Stomach smooth muscle (tissue), 2 donors: ENCODE measurements around the gene EMD.

ENCODE experiments used
- H3K27ac ChIP-seq: one replicate; pipeline ENCODE4 v1.7.0; 2013; ENCODE audit warnings: mild to moderate bottlenecking, low read length, inconsistent platforms
- H3K27me3 ChIP-seq, 2 donors: one replicate each; pipeline ENCODE4 v1.7.0; 2013; ENCODE audit warnings: low read length in 2 of 2; ENCODE audit not compliant: insufficient read depth in 2 of 2, control insufficient read depth in 1 of 2
- H3K36me3 ChIP-seq, 2 donors: one replicate each; pipeline ENCODE4 v1.7.0; 2013; ENCODE audit warnings: low read length in 2 of 2; ENCODE audit not compliant: control insufficient read depth in 2 of 2, insufficient read depth in 2 of 2
- H3K4me1 ChIP-seq: one replicate; pipeline ENCODE4 v1.7.0; 2013; ENCODE audit warnings: low read length; ENCODE audit not compliant: control insufficient read depth, insufficient read depth
- H3K4me3 ChIP-seq, 2 donors: one replicate each; pipeline ENCODE4 v1.7.0; 2013; ENCODE audit warnings: low read length in 2 of 2
- H3K9ac ChIP-seq, 2 donors: one replicate each; pipeline ENCODE4 v1.7.0; 2013; ENCODE audit warnings: low read length in 2 of 2, mild to moderate bottlenecking in 1 of 2
- H3K9me3 ChIP-seq, 2 donors: one replicate each; pipeline ENCODE4 v1.7.0; 2013; ENCODE audit warnings: low read length in 2 of 2; ENCODE audit not compliant: control insufficient read depth in 2 of 2
- donor health status: healthy.
- donor health status: Pancreatic carcinoma.

The EMD gene

GRCh38 chrX:154408659-154409221 lies 29.6 kb downstream of the EMD start:
- peaks cover 0 to 3% of the 10 kb centered on the region in 2 donors for H3K27me3 ChIP-seq
- no peaks in the 10 kb centered on the region for H3K9me3 ChIP-seq
- peak overlapping the region in 1 of 2 donors; percentile 28 for H3K9ac ChIP-seq
- H3K4me1 ChIP-seq, result peaks cover 9% of the 10 kb centered on the region
- H3K4me3 ChIP-seq, result peak overlapping the region in 1 of 2 donors; percentile 22
- H3K27ac ChIP-seq, result no peak overlapping the region
- H3K36me3 ChIP-seq, result peaks cover 0 to 1% of the 10 kb centered on the region in 2 donors

GRCh38 chrX:154409222-154409871 lies 30.3 kb downstream of the EMD start, which contains the start of gene DNASE1L1:
DNASE1L1 (minus strand) TSS chrX:154409254; CDS start chrX:154405568, 3,686 bp downstream.
- peaks cover 0 to 3% of the 10 kb centered on the region in 2 donors for H3K27me3 ChIP-seq
- H3K36me3 ChIP-seq, result peaks cover 0 to 3% of the 10 kb centered on the region in 2 donors
- H3K4me3 ChIP-seq, result peak within 1 kb of the TSS in 1 of 2 donors; percentile 22
- H3K4me1 ChIP-seq, result peaks cover 9% of the 10 kb centered on the region
- no peak within 1 kb of the TSS for H3K27ac ChIP-seq
- peak within 1 kb of the TSS in 1 of 2 donors; percentile 28 for H3K9ac ChIP-seq
- H3K9me3 ChIP-seq, result no peaks in the 10 kb centered on the region

GRCh38 chrX:154411981-154412340 lies 32.9 kb downstream of the EMD start:
- Histone ChIP-seq H3K36me3 (peaks cover 0 to 3% of the 10 kb centered on the region in 2 donors), H3K4me3 (peak overlapping the region; percentile 59 to 76), H3K9me3 (no peaks in the 10 kb centered on the region), H3K4me1 (peaks cover 9% of the 10 kb centered on the region), H3K27me3 (peaks cover 0 to 3% of the 10 kb centered on the region in 2 donors), H3K27ac (peak overlapping the region; percentile 69), H3K9ac (peak overlapping the region; percentile 62 to 64)

- H3K9me3 ChIP-seq, result no peaks in the 10 kb centered on the region
- peaks cover 9% of the 10 kb centered on the region for H3K4me1 ChIP-seq
- H3K27ac ChIP-seq, result peak overlapping the region; percentile 31
- peaks cover 0 to 3% of the 10 kb centered on the region in 2 donors for H3K36me3 ChIP-seq
- peak overlapping the region in 1 of 2 donors; percentile 76 for H3K4me3 ChIP-seq
- peak overlapping the region; percentile 62 to 64 for H3K9ac ChIP-seq
- H3K27me3 ChIP-seq, result peaks cover 0 to 3% of the 10 kb centered on the region in 2 donors
Measured at GRCh38 chrX:154412468-154412867, 33.4 kb downstream of the EMD start.

- H3K36me3 ChIP-seq, result peaks cover 0 to 3% of the 10 kb centered on the region in 2 donors
- peaks cover 0 to 3% of the 10 kb centered on the region in 2 donors for H3K27me3 ChIP-seq
- no peak overlapping the region for H3K9ac ChIP-seq
- no peaks in the 10 kb centered on the region for H3K9me3 ChIP-seq
- peak overlapping the region; percentile 31 for H3K27ac ChIP-seq
- H3K4me1 ChIP-seq, result peaks cover 9% of the 10 kb centered on the region
- no peak overlapping the region for H3K4me3 ChIP-seq
Measured at GRCh38 chrX:154413142-154413541, 34.0 kb downstream of the EMD start.

GRCh38 chrX:154417157-154417556 lies 38.1 kb downstream of the EMD start:
- H3K4me1 ChIP-seq, result peaks cover 12% of the 10 kb centered on the region
- no peak overlapping the region for H3K4me3 ChIP-seq
- peaks cover 0 to 7% of the 10 kb centered on the region in 2 donors for H3K27me3 ChIP-seq
- H3K9me3 ChIP-seq, result no peaks in the 10 kb centered on the region
- H3K36me3 ChIP-seq, result peaks cover 0 to 3% of the 10 kb centered on the region in 2 donors
- H3K9ac ChIP-seq, result no peak overlapping the region
- no peak overlapping the region for H3K27ac ChIP-seq

- H3K36me3 ChIP-seq, result no peaks in the 10 kb centered on the region
- H3K4me1 ChIP-seq, result peaks cover 5% of the 10 kb centered on the region
- H3K4me3 ChIP-seq, result no peak overlapping the region
- peaks cover 0 to 4% of the 10 kb centered on the region in 2 donors for H3K27me3 ChIP-seq
- no peak overlapping the region for H3K27ac ChIP-seq
- no peak overlapping the region for H3K9ac ChIP-seq
- H3K9me3 ChIP-seq, result no peaks in the 10 kb centered on the region
Measured at GRCh38 chrX:154419189-154419588, 40.1 kb downstream of the EMD start.

- H3K36me3 ChIP-seq, result no peaks in the 10 kb centered on the region
- H3K9me3 ChIP-seq, result no peaks in the 10 kb centered on the region
- peaks cover 5% of the 10 kb centered on the region for H3K4me1 ChIP-seq
- no peak overlapping the region for H3K4me3 ChIP-seq
- H3K9ac ChIP-seq, result no peak overlapping the region
- H3K27ac ChIP-seq, result no peak overlapping the region
- H3K27me3 ChIP-seq, result peaks cover 0 to 4% of the 10 kb centered on the region in 2 donors
Measured at GRCh38 chrX:154419688-154420401, 40.8 kb downstream of the EMD start.

GRCh38 chrX:154420402-154420756 lies 41.3 kb downstream of the EMD start:
- H3K27ac ChIP-seq, result no peak overlapping the region
- no peak overlapping the region for H3K4me3 ChIP-seq
- no peak overlapping the region for H3K9ac ChIP-seq
- no peaks in the 10 kb centered on the region for H3K9me3 ChIP-seq
- no peaks in the 10 kb centered on the region for H3K36me3 ChIP-seq
- H3K4me1 ChIP-seq, result peaks cover 5% of the 10 kb centered on the region
- H3K27me3 ChIP-seq, result peaks cover 0 to 4% of the 10 kb centered on the region in 2 donors

- Histone ChIP-seq H3K4me3 (no peak overlapping the region), H3K27me3 (no peaks in the 10 kb centered on the region), H3K36me3 (peaks cover 0 to 2% of the 10 kb centered on the region in 2 donors), H3K9me3 (no peaks in the 10 kb centered on the region), H3K27ac (no peak overlapping the region), H3K4me1 (peaks cover 7% of the 10 kb centered on the region), H3K9ac (no peak overlapping the region)
Measured at GRCh38 chrX:154426916-154427770, 48.0 kb downstream of the EMD start.
